Posterior vena cava (tissue), 2 donors: ENCODE data around the gene LIG1. TPM values are rescaled to one million over a fixed set of nuclear protein-coding genes. Genes with fewer than 3 reads are reported as not detected.

Source experiments
- DNase-seq: peaks from one replicate; pipeline ENCODE4 v3.0.0-alpha.2; 2020; ENCODE audit warnings: low spot score
- intact Hi-C, 2 donors: fragments of 100-400 bp; cut with DNase I; formaldehyde crosslinking; loops; one replicate each; pipeline versions ENCODE4 v1.14.1 to v1.14.2; 2022 to 2023
- total RNA-seq, 2 donors: library from RNA; stranded (reverse); fragmentation: NEBNext Ultra II Directional; extraction: Animal tissue kit (Norgen Biotek cat#: 25700); gene quantifications; one replicate each; pipeline ENCODE4 v1.2.1, GENCODE V29; 2021
- donor health status: DM: yes; HTN: yes; CAD: no.
- donor health status: DM: yes; HTN: yes; CAD: no.

The LIG1 gene
- total RNA-seq, 2 donors from 2014 or later, result 4.8 to 5.9 TPM

DNA sequence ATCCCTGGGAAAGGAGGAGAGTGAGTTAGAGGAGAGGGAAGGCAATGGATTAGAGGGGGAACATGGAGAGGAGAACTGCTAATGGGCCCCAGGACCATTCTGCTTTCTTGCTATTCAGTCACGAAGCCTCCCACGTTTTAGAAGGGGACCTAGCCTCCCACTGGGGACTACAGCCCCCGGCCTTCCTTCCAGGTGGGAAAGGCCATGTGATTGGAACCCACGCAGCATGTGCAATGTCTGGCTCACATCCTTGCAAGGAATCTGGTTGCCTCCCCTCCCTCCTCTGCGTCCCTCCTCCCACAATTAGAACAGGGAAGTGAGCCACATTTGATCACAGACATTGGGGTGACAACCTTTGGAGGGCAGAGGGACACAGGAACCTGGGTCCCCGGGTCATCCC lies 37.0 kb downstream of the LIG1 start:
- DNase-seq, result no peak
- intact Hi-C loops, result loop anchor here in 1 of 2 donors (10.0 kb wide), 1 partner anchor 148 kb away; no protein-coding TSS in a partner anchor

DNA sequence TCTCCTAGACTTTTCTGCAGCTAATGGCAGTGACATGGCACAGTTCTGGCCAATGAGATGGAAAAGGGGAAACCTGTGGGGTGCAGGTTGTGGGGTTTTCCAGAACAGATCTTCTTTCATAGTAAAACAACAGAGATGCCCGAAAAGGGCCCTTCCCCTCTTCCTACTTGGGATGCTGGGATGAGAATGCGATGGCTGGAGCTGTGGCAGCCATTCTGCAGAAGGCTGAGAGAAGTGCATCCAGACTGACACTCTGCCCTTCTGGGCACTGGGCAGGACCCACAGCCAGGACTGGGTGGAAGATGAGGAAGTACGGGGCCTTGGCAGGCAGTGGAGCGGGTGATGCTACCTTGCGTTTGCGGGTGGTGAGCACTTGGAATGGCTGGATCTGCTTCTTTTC lies 42.6 kb downstream of the LIG1 start:
- no peak for DNase-seq
- intact Hi-C loops, result no loop called here

DNA sequence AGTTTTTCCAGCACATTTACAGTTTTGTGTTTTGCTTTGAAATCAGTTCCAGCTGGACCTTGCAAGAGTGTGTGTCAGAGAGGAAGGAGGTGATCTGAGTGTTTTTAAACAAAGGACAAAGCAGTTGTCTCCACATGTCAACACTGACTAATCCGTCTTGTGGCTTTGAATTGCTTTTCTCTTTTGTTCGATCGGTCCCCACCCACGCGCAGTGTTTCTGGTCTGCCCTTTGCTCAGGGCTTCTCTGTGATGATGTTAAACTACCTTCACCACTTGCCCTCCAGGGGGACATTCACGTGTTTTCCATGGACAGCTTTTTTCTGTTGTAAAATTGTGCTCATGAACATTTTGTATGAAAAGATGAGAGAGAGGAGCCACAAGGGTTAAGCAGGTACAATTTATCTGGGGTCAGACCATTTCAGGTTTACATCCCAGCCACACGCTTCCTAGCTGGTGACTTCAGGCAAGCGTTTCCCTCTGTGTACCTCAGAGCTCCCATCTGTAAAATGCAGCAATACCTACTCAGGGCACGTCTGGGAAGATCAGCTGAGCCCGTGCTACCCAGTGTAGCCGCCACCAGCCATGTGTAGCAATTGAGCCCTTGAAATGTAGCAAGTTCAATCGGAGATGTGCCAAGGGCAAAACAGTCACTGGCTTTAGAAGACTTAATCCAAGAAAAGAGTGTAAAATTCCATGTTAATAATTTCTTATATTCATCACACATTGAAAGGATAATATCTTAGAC lies 46.1 kb downstream of the LIG1 start:
- DNase-seq, result no peak
- intact Hi-C loops, result no loop called here

DNA sequence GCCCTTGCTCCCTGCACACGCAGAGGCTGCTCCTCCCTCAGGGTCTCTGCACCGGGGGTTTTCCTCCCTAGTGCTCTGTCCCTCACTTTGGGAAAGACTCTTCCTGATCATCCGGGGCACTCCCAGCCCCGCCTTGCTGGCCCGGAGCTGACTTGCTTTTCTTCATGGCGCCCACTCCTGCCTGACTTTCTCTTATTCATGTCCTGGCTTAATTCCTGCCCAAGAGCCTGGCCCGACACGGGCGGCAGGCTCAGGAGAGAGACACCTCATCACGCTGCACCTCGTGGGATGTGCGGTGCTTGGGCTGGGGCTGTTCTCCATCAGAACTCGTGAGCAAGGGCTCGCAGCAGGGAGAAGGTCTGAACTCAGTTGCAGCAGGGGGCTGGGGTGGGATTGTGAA lies 47.7 kb downstream of the LIG1 start:
- no peak for DNase-seq
- intact Hi-C loops, result no loop called here

DNA sequence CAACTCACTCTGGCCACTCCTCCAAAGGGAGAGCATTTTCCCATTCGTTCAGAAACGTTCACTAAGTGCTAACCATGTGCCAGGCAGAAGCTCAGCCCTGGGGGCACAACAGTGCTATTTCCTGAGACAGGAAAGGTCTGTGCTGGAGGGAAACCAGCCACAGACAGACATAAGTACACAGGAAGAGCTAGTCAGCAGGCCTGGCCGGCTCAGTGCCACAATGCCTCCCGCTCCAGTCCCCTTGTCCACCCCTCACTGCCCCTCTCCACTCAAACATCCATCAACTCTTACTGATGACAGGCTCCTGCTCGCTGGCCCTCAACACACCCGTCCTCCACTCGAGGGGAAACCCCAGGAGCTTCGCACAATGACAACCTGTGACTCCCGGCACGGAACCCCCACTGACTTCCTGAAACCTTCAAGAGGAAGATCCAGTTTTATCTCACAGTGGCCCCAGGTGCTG lies 48.2 kb downstream of the LIG1 start:
- DNase-seq, result no peak
- intact Hi-C loops, result no loop called here

DNA sequence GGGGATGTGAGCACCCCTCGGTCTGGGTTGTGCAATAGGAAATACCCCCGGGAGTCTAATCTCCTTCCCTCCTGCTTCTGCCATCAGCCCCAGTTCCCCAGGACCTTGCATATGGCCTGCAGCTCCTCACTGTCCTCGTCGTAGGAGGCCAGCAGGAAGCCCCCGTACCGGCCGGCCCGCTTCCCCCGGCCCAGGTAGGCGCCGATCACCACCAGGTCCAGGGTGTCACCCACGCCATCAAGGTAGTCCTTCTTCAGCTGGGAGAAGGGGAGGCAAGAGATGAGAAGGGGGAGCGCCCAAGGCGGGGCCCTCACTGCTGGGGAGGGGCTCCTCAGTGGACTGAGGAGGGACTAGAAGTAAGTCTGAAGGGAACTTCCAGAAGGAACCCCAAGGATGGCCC lies 49.1 kb downstream of the LIG1 start:
- DNase-seq, result no peak
- intact Hi-C loops, result no loop called here

DNA sequence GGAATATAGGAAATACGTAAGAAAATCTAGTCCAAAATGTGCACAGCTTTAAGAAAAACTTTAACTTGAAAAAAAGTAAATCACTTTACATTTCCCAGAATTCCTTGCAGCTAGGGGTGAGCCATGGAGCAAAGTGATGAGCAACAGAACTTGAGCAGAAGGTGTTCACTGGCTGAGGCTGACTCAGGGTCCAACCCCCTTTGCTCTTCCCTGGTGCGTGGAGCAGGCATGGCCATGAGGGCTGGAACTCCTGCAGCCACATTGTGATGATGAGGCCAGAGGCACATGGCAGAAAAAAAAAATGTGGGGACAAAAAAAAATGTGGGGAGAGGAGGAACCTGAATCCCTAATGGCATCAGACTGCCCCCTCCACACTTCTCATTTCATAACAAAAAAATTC lies 49.6 kb downstream of the LIG1 start:
- intact Hi-C loops, result no loop called here
- no peak for DNase-seq

DNA sequence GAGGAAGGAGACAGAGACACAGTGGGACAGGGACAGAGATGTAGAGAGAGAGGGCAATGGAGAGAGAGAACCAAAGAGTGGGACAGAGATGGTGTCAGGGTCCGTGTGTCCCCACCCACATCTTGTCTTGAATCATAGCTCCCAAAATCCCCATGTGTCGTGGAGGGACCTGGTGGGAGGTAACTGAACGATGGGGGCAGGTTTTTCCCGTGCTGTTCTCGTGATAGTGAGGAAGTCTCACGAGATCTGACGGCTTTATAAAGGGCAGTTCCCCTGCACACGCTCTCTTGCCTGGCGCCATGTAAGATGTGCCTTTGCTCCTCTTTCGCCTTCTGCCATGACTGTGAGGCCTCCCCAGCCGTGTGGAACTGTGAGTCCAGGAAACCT lies 52.0 kb downstream of the LIG1 start:
- no peak for DNase-seq
- intact Hi-C loops, result no loop called here

DNA sequence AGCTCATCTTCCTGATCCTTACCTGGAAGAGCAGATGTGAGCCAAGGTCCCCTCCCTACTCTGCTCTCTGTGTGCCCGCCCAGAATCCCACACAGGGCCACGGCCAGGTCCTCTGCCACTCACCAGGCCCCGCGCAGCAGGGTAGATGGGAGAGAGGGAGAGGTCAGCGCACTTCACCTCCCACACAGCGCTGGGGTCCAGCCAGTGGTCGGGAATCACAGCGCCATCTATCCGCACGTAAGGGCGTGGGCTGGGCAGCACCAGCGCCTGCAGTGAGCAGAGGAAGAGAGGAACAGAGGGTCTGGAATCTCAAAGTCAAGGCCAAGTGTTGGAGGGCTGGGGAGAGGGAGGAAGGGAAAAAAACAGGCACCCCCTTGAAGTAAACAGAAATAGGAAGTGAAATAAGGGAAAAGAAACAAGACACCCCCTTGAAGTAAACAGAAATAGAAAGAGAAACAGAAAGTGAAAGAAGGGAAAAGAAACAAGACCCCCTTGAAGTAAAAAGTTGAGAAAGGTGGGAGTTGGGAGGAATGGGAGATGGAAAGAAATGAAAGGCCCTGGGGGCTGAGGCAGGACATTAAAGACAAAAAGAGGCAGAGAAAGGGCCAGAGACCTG lies 52.5 kb downstream of the LIG1 start:
- no peak for DNase-seq
- intact Hi-C loops, result no loop called here

DNA sequence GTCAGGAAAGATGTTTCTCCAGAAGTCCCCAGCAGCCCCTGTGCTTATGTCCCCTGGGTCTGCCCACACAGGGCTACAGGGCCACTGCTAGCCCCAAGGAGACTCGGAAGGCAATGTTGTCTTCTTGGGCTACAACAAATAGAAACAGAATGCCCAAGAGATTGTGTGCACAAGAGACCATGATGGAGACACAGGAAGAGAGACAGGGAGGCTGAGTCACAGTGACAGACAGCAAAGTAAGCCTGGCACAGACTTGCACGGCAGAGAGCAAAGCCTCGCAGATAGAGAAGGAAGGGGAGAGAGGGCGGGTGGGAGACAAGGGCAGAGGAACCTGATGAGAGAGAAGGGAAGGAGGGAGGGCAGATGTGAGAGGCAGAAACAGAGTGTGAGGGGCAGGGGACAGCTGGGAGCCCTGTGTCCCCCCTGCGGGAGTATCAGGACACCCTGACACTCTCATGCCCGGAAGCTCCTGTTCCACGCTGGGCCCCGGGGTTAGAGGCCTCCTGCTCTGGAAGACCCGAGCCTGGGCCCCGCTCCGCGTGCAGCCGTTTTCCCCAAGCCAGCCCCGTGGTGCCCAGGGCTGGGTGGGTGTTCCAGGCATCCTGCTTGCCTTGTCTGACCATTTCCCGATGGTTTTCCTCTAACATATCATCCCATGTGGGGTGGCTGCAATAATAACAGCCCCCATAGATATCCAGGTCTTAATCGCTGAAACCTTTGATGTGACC lies 56.8 kb downstream of the LIG1 start:
- intact Hi-C loops, result no loop called here

DNA sequence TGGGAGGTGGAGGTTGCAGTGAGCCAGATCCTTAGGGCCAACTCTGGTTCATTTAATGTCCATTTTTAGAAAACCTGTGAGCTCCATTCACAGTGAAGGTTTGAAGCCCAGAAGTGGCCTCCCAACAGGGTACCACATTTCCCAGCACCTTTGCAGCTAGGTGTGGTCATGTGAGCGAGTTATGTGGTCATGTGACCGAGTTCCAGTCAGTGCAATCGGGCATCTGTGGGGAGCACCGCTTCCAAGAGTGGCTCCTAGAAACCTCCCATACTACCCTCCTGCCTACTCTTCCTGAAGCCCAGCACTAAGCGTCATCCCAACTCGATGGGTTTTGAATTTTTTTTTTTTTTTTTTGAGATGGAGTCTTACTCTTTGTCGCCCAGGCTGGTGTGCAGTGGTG lies 58.9 kb downstream of the LIG1 start:
- no peak for DNase-seq
- intact Hi-C loops, result no loop called here

More for the DNA sequence above, 56.8 kb downstream of the LIG1 start:
- no peak for DNase-seq

DNA sequence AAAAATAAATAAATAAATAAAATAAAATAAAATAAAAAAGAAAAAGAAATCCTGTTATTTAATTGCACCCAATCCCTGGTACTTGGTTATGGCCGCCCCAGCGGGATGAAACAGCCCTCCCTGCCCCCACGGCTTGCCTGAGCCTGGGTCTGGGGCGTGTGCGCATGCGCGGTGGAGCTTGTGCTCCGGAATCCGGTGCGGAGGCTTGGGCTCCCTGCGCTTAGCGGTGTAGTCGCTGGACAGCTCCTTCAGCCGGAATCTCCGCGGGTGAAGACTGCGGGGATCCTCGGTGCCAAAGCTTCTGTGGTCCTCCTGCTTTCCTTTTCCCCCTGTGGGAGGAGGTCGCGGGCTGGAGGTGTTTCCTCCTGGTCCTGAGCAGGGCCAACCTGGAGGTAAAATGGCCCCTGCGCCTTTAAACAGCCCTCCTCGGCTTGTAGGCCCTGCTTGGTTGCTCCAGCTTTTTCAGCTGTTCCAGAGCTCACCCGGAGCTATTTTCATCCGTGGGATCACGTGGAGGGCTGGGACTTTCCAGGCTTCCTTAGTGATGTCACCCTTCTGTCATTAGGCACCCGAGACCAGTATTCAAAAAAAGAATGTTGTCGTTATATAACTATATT lies 59.7 kb downstream of the LIG1 start, which contains the start of gene PLA2G4C:
TSS of gene PLA2G4C (minus strand) at position 468 of the 617 bp plus-strand sequence. CDS start 4,288 bp downstream, outside the sequence.
- intact Hi-C loops, result no loop called here
- DNase-seq, result peak; percentile 97

DNA sequence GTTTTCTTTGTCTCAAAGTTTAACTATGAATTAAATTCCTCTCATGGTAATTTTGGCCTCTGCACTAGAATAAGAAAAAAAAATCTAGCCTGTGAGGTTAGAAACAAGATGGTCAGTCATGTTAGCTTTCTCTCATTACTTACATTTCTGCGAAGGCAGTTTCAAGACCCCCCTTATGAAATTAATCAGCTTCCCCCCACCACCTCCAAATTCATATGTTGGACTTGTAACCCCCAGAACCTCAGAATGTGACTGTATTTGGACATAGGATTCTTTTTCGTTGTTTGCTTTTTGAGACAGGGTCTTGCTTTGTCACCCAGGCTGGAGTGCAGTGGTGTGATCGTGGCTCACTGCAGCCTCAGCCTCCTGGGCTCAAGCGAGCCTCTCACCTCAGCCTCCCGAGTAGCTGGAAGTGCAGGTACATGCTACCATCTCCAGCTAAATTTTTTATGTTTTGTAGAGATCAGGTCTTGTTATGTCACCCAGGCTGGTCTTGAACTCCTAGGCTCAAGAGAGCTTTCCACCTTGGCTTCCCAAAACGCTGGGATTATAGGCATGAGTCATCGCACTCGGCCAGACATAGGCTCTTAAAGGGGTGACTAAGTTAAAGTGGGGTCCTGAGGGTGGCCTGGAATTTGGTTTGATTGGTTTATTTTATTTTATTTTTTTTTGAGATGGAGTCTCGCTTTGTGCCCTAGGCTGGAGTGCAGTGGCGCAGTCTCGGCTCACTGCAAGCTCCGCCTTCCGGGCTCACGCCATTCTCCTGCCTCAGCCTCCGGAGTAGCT lies 61.0 kb downstream of the LIG1 start:
- intact Hi-C loops, result loop anchor here (5.0 to 10.0 kb wide), 2 partner anchors 43 to 46 kb away; no protein-coding TSS in a partner anchor
- no peak for DNase-seq

DNA sequence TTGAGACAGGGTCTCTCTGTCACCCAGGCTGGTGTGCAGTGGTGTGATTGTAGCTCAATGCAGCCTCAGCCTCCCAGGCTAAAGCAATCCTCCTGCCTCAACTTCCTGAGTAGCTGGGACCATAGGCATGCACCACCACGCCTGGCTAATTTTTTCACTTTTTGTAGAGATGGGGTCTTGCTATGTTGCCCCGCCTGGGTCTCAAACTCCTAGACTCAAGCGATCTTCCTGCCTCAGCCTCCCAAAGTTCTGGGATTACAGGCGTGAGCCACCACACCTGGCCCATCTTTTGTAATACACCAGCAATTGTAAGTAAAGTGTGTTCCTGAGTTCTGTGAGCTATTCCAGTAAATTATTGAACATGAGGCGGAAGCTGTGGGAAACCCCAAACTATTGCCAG lies 66.2 kb downstream of the LIG1 start:
- intact Hi-C loops, result loop anchor here in 1 of 2 donors (10.0 kb wide), 1 partner anchor 51 kb away; no protein-coding TSS in a partner anchor

DNA sequence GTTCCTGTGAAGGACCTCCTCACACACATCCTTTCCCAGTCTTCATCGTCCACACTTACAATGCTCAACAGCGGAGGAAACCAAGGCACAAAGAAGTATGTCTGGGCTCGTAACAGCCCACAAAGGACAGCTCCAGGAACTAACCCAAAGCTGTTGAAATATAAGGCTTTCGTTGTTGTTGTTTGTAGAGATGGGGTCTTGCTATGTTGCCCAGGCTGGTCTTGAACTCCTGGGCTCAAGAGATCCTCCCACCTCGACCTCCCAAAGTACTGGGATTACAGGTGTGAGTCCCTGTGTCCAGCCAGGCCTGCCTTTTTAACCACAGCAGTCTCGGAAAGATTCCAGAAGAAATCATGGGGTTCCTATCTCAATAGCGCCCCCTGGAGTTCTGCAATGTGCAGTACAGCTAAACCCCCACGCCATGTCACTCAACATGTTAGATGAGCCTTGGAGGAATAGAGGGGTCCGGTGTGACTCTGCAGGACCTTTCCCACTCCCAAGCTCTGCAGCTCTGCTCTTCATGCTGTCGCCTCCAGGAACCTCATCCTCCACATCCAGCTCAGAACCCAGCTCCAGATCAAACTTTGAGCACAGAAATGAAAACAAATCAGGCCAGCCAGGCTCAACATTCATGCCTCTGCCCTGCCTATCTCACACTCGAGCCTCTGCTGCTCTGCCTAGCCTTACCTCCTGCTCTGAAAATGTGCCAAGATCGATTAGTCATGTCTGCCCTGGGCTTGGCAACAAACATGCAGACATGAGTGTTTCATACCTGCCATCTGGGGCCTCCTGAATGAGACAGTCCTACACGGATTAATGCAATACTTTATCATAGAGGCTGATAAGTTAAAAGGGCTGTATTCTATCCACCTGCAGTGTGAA lies 67.0 kb downstream of the LIG1 start:
- intact Hi-C loops, result loop anchor here in 1 of 2 donors (10.0 kb wide), 1 partner anchor 52 kb away; no protein-coding TSS in a partner anchor
- peak; percentile 3 for DNase-seq

More for the DNA sequence above, 66.2 kb downstream of the LIG1 start:
- no peak for DNase-seq

DNA sequence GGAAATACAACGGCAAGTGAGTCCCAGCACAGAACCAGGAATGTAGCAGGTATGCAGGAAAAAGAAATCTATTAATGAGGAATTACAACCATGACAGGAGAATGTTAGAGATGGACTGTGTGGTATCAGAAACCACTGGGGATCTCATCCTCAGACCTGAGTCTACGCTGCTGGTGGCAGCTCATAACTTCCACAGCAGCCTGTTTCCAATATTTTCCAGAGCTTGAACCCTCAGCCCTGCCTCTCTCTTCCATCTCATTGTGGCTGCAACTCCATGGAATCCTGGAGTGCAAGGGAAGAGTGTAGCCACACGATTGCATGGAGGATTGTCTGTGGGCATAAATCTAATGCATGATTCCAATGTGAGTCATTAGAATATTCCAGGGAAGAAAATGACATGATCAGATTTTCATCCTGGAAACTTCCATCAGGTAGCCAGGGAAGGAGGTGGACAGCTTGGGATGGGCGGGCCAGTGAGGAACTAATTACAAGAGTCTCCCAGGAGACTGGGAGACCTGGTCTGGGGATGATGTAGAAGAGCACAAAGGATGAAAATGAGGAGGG lies 74.5 kb downstream of the LIG1 start:
- peak; percentile 14 for DNase-seq
- intact Hi-C loops, result loop anchor here in 1 of 2 donors (10.0 kb wide), 1 partner anchor 131 kb away; no protein-coding TSS in a partner anchor

DNA sequence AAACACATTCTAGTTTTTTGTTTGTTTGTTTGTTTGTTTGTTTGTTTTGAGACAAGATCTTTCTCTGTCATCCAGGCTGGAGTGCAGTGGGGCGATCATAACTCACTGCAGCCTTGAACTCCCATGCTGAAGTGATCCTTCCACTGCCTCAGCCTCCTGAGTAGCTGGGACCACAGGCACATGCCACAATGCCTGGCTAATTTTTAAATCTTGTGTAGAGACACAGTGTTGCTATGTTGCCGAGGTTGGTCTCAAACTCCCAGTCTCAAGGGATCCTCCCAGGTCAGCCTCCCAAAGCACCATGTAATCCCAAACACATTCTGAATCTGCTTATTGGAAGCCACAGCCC lies 75.3 kb downstream of the LIG1 start:
- DNase-seq, result peak; percentile 17
- intact Hi-C loops, result loop anchor here in 1 of 2 donors (10.0 kb wide), 1 partner anchor 130 kb away; no protein-coding TSS in a partner anchor
